ENCODE data around the gene SORCS1.

DNA sequence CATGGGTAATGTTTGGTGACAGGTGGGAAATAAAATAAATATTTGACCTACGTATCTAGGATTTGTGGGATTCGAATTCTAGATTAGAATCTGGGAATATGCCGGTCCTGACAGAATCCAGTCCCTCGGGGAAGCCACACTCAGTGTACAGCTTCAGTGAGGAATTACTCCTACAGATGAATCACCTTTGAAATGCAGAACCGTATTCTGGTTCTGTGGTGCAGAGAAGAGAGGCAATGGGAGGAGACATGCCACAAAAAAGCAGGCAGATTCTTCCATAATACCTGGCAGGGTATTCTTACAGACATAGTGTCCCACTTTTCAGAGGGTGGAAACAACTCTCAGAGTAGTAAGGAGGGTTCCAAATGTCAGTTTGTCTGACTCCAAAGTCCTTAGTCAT lies 286.9 kb downstream of the SORCS1 start:
- TF ChIP-seq, protein P1, sequence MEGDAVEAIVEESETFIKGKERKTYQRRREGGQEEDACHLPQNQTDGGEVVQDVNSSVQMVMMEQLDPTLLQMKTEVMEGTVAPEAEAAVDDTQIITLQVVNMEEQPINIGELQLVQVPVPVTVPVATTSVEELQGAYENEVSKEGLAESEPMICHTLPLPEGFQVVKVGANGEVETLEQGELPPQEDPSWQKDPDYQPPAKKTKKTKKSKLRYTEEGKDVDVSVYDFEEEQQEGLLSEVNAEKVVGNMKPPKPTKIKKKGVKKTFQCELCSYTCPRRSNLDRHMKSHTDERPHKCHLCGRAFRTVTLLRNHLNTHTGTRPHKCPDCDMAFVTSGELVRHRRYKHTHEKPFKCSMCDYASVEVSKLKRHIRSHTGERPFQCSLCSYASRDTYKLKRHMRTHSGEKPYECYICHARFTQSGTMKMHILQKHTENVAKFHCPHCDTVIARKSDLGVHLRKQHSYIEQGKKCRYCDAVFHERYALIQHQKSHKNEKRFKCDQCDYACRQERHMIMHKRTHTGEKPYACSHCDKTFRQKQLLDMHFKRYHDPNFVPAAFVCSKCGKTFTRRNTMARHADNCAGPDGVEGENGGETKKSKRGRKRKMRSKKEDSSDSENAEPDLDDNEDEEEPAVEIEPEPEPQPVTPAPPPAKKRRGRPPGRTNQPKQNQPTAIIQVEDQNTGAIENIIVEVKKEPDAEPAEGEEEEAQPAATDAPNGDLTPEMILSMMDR (IDR thresholded peaks at IDR 0.05; ENCODE audit: low read depth, low read length): no peak
- TF ChIP-seq, protein P2, sequence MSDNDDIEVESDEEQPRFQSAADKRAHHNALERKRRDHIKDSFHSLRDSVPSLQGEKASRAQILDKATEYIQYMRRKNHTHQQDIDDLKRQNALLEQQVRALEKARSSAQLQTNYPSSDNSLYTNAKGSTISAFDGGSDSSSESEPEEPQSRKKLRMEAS (IDR thresholded peaks at IDR 0.05; ENCODE audit: low read depth, low read length): no peak

All from NB4 (cell line).